Nephron (organoid): ENCODE measurements around the gene SPEG.
A peak's percentile ranks its signal among the peaks of the same experiment; 100 is the strongest.

Source experiments
- H3K27ac Mint-ChIP-seq, 3 experiments: 2 replicates each; pipeline ENCODE4 v1.8.0; 2020; ENCODE audit warnings: mixed read lengths in 3 of 3, mild to moderate bottlenecking in 2 of 3, moderate library complexity in 1 of 3
- H3K27me3 Mint-ChIP-seq: 2 replicates; pipeline ENCODE4 v1.8.0; 2021; ENCODE audit warnings: low read depth, mild to moderate bottlenecking, moderate library complexity, mixed read lengths
- H3K36me3 Mint-ChIP-seq: 2 replicates; pipeline ENCODE4 v1.8.0; 2020; ENCODE audit warnings: low read depth, mixed read lengths
- H3K4me1 Mint-ChIP-seq: 2 replicates; pipeline ENCODE4 v1.8.0; 2020; ENCODE audit warnings: mixed read lengths
- H3K4me3 Mint-ChIP-seq, 3 experiments: 2 replicates each; pipeline ENCODE4 v1.8.0; 2020; ENCODE audit warnings: mild to moderate bottlenecking in 3 of 3, mixed read lengths in 3 of 3, moderate library complexity in 2 of 3
- H3K9me3 Mint-ChIP-seq: 2 replicates; pipeline ENCODE4 v1.8.0; 2020; ENCODE audit warnings: mixed read lengths
- CTCF ChIP-seq, 3 experiments: fragments of 200-600 bp; sonication (generic); IDR thresholded peaks; one replicate each; pipeline ENCODE4 v1.5.0; 2021; ENCODE audit warnings: antibody characterized with exemption in 3 of 3; ENCODE audit not compliant: unreplicated experiment in 3 of 3

Gene SPEG

DNA sequence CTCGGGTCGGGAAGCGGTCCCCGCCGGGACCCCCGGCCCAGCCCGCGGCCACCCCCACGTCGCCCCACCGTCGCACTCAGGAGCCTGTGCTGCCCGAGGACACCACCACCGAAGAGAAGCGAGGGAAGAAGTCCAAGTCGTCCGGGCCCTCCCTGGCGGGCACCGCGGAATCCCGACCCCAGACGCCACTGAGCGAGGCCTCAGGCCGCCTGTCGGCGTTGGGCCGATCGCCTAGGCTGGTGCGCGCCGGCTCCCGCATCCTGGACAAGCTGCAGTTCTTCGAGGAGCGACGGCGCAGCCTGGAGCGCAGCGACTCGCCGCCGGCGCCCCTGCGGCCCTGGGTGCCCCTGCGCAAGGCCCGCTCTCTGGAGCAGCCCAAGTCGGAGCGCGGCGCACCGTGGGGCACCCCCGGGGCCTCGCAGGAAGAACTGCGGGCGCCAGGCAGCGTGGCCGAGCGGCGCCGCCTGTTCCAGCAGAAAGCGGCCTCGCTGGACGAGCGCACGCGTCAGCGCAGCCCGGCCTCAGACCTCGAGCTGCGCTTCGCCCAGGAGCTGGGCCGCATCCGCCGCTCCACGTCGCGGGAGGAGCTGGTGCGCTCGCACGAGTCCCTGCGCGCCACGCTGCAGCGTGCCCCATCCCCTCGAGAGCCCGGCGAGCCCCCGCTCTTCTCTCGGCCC is 13.6 kb downstream of the SPEG start:
- H3K9me3 Mint-ChIP-seq = no peaks in the 10 kb centered on the region
- peaks cover 66% of the 10 kb centered on the region for H3K4me1 Mint-ChIP-seq
- H3K4me3 Mint-ChIP-seq = no peak overlapping the region
- TF ChIP-seq CTCF (IDR thresholded peaks at IDR 0.05; ENCODE audit: unreplicated experiment in 3 of 3) = no peak
- H3K27ac Mint-ChIP-seq = no peak overlapping the region
- H3K27me3 Mint-ChIP-seq = peaks cover 20% of the 10 kb centered on the region
- peaks cover 8% of the 10 kb centered on the region for H3K36me3 Mint-ChIP-seq

DNA sequence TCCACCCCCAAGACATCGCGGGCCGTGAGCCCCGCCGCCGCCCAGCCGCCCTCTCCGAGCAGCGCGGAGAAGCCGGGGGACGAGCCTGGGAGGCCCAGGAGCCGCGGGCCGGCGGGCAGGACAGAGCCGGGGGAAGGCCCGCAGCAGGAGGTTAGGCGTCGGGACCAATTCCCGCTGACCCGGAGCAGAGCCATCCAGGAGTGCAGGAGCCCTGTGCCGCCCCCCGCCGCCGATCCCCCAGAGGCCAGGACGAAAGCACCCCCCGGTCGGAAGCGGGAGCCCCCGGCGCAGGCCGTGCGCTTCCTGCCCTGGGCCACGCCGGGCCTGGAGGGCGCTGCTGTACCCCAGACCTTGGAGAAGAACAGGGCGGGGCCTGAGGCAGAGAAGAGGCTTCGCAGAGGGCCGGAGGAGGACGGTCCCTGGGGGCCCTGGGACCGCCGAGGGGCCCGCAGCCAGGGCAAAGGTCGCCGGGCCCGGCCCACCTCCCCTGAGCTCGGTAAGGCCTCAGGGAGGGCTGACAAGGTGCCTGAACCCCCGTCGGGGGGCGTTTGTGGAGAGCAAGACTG is 14.2 kb downstream of the SPEG start:
- Mint-ChIP-seq H3K4me3 (no peak overlapping the region), H3K9me3 (no peaks in the 10 kb centered on the region), H3K27ac (no peak overlapping the region), H3K36me3 (peaks cover 11% of the 10 kb centered on the region), H3K4me1 (peaks cover 64% of the 10 kb centered on the region), H3K27me3 (peaks cover 20% of the 10 kb centered on the region)
- TF ChIP-seq CTCF (IDR thresholded peaks at IDR 0.05; ENCODE audit: unreplicated experiment in 3 of 3) = no peak

DNA sequence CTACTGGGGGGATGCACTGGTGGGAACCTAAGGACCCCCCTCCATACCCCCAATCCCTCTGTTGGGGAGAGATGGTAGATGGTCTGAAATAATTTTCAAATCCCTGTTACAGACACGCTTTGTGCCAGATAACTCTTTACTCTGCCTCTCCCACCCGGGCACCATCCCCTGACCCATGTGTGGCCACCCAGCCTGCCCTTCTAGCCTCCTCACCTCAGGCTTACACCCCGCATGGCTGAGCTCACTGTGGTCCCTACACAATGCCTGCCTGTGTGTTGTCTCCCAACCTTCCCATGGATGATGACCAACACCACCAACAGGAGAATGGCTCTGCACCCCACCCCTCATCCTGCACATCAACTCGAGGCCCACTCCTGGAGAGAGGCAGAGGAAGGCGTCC is 15.0 kb downstream of the SPEG start:
- Mint-ChIP-seq H3K4me3 (peak overlapping the region in 2 of 3 experiments; percentile 43 to 57), H3K27me3 (peaks cover 20% of the 10 kb centered on the region), H3K4me1 (peaks cover 57% of the 10 kb centered on the region), H3K36me3 (peaks cover 11% of the 10 kb centered on the region), H3K27ac (peak overlapping the region in 2 of 3 experiments; percentile 15 to 33), H3K9me3 (no peaks in the 10 kb centered on the region)
- TF ChIP-seq CTCF (IDR thresholded peaks at IDR 0.05; ENCODE audit: unreplicated experiment in 3 of 3) = no peak

DNA sequence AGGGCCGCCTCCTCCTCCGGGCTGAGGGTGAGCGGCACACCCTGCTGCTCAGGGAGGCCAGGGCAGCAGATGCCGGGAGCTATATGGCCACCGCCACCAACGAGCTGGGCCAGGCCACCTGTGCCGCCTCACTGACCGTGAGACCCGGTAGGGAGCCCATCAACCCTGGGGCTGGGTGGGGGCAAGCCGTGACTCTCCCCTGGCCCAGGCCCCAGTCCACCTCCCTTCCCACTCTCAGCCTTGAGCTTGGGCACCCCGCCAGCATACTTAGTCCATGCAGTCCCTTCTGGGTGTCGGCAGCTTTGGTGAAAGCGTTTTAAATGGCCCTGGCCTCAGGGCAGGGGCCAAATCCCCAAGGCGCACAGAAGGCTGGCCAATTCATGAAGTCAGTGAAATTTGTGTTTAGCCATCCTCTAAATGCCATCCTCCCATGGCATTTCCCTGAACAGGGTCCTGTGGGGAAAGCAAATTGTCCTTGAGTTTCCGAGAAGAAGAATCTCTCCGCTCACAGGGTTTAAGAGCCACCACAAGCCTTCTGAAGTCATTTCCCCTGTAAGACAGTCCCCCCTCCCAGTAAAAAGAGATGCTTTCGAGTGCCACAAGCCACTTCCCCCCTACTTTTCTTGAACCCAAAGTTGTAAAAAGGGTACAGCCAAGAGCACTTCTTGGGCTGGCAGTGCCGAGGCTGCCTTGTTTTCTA is 17.2 kb downstream of the SPEG start:
- peaks cover 20% of the 10 kb centered on the region for H3K27me3 Mint-ChIP-seq
- peaks cover 11% of the 10 kb centered on the region for H3K36me3 Mint-ChIP-seq
- H3K4me3 Mint-ChIP-seq = peak overlapping the region in 1 of 3 experiments; percentile 44
- peak overlapping the region in 2 of 3 experiments; percentile 46 to 77 for H3K27ac Mint-ChIP-seq
- TF ChIP-seq CTCF (IDR thresholded peaks at IDR 0.05; ENCODE audit: unreplicated experiment in 3 of 3) = no peak
- no peaks in the 10 kb centered on the region for H3K9me3 Mint-ChIP-seq
- peaks cover 44% of the 10 kb centered on the region for H3K4me1 Mint-ChIP-seq

DNA sequence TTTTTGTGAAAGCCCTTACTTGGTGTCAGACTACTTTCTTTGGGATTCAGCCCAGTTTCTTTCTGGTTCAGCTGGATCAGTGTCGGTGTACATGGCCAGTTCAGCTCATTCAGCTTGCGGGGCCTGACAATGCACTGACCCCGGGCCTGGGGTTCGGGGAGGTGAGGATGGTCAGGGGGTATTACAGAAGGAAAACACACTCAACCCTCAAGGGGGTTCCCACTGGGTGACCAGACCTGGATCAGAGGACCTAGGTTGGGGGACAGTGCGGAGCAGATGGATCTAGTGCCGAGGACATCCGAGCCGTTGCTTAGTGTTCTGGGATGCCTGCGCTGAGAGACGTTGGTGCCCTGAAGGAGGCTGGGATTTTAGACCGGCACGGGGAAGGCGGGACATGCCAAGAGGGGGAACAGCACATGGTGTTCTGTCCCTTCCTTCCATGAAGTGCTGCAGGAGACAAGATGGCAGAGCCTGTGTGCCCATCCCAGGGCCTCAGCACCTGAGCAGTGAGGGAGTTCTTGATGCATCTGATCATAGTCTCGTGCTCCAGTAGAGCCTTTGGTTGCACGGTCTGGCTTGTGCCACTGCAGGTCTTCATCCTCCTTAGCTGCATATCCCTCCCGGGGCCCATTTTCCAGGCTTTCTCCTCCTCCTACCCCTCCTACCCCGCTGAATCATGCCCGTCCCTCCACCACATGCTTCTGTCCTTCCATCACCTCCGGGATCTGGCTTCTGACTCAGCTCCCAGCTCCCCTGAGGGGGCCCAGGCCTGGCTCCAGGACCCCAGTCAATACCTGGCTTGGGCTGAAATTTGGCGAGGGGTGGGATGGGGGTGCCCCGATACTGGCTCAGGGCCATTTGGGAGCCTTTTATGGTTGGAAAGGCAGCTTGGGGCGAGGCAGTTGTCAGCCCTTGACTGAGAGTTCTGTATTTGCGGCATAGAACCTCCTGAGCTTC is 18.0 kb downstream of the SPEG start:
- no peak for TF ChIP-seq CTCF (IDR thresholded peaks at IDR 0.05; ENCODE audit: unreplicated experiment in 3 of 3)
- H3K4me3 Mint-ChIP-seq = peak overlapping the region in 1 of 3 experiments; percentile 44
- H3K27ac Mint-ChIP-seq = peak overlapping the region in 2 of 3 experiments; percentile 46 to 77
- no peaks in the 10 kb centered on the region for H3K9me3 Mint-ChIP-seq
- H3K4me1 Mint-ChIP-seq = peaks cover 41% of the 10 kb centered on the region
- peaks cover 20% of the 10 kb centered on the region for H3K27me3 Mint-ChIP-seq
- H3K36me3 Mint-ChIP-seq = peaks cover 11% of the 10 kb centered on the region
